GM19240 (cell line): ENCODE measurements around the gene CTRB2.
"Not testable (repeated sequence)": the region's sequence is repeated elsewhere in the genome, so short reads cannot be mapped to it uniquely, and the experiment has no call there.

Experiments used
- DNase-seq: peaks from one replicate; pipeline ENCODE4 v3.0.0; 2011; ENCODE audit warnings: low spot score; ENCODE audit not compliant: insufficient read length

Gene CTRB2

GRCh38 chr16:75205961-75206748 is 806 bp downstream of the CTRB2 start:
- DNase-seq, result not testable (repeated sequence)

- not testable (repeated sequence) for DNase-seq
Measured at GRCh38 chr16:75205438-75205837, 1.5 kb downstream of the CTRB2 start.

GRCh38 chr16:75204905-75205304 is 2.1 kb downstream of the CTRB2 start:
- not testable (repeated sequence) for DNase-seq

DNA sequence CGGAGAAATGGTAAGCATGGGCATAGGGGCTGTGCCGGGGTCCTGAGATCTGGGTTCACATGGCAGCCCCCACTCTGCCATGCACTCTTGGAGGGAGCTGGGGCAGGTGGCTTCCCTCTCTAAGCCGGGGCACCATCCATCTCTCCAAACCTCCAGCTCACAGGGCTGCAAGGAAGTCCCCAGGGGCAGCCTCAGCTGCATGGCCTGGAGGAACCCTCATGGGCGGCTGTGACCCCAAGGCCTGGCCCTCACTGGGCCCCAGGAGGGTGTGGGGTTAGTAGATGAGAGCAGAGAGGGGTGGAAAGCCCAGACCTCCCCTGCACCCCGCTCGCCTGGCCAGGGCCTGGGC is 2.6 kb downstream of the CTRB2 start:
- DNase-seq, result no peak

- DNase-seq, result no peak
Measured at GRCh38 chr16:75203667-75204409, 3.1 kb downstream of the CTRB2 start.

- DNase-seq, result no peak
Measured at GRCh38 chr16:75203096-75203495, 3.9 kb downstream of the CTRB2 start.

GRCh38 chr16:75202069-75202590 is 4.8 kb downstream of the CTRB2 start:
- no peak for DNase-seq

DNA sequence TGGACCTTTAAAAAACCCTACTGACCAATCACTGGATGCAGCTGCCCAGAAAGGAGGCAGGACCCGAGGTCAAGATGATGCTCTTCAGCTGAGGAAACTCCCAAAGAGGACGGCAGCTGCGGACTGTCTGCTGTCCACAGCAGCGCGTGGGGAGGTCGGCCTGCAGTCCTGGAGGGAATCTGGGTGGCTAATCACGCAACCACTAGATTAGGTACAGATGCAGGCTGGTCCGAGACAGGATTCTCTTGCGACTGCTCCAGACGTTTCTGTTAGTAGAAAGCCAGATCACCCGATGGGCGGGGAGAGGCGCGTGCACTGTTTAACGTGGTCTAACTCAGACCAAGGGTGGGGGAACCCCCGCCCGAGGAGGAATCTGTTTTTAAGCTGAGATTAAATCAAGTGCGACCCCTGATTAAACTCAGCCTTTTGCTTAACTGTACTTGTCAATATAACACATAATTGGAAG is 8.8 kb downstream of the CTRB2 start:
- no peak for DNase-seq

- DNase-seq, result no peak
Measured at GRCh38 chr16:75197522-75198134, 9.3 kb downstream of the CTRB2 start.

GRCh38 chr16:75196836-75197235 is 10.1 kb downstream of the CTRB2 start:
- no peak for DNase-seq

DNA sequence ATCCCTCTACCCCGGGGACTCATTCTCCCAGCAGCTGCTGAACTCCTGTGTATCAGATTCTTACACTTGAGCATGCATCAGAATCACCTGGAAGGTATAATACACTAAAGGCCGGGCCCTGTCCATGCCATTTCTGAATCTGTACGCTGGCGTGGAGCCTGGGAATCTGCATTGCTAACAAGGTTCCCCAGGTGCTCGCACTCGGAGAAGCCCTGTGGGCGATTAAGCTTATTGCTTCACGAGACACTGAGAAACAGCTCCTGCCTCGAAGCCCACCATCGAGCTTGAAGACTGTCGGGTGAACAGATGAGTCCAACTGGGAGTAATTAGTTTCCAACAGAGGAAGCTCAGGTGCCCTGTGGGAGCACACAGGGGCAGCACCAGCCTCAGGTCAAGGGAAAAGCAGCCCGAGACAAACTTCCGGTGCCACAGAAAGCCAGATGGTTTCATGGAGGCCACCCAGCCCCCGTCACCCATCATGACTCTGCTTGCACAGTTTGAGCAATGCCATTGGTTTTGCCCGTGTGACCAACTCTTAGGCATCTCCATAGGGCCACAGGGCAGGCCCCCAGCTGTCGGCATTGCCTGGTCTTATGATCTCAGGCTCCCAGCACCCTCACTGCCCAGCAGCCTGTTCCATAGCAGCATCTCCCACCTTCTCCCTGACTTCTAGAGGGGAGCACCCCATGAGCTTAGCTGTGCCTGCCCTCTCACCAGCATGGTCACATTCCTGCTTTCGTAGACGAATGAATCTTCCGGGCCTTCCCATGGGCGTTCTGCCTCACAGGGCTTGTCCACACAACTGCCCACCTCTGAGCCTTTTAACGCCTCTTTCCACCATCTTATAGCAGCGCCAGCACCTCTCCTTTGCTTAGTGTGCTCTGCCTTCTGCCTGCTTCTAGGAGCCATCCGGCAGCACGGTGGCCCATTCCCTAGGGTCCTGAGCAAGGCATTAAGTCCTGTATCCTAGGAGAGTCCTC is 10.9 kb downstream of the CTRB2 start:
- DNase-seq, result no peak

GRCh38 chr16:75193730-75194444 is 13.1 kb downstream of the CTRB2 start:
- no peak for DNase-seq

DNA sequence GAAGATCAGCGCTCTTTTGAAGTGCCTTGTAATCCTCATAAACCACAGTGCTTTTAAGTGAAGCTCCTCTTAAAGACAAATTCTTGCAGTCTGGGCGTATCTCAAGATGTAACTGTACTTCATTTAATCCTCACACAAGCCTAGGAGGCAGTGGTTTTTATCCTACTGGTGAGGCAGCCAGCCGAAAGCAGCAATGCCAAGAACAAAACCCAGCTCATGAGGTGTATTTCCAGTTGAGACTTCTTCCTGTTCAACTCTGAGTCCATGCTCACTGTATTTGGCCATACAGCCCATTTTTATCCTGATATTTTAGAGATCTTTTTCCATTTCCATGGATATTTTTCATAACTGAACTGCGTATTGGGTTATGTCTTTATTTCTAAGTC is 13.7 kb downstream of the CTRB2 start:
- DNase-seq, result no peak

GRCh38 chr16:75192606-75193264 is 14.2 kb downstream of the CTRB2 start:
- DNase-seq, result no peak

GRCh38 chr16:75189638-75190245 is 17.2 kb downstream of the CTRB2 start:
- DNase-seq, result no peak

DNA sequence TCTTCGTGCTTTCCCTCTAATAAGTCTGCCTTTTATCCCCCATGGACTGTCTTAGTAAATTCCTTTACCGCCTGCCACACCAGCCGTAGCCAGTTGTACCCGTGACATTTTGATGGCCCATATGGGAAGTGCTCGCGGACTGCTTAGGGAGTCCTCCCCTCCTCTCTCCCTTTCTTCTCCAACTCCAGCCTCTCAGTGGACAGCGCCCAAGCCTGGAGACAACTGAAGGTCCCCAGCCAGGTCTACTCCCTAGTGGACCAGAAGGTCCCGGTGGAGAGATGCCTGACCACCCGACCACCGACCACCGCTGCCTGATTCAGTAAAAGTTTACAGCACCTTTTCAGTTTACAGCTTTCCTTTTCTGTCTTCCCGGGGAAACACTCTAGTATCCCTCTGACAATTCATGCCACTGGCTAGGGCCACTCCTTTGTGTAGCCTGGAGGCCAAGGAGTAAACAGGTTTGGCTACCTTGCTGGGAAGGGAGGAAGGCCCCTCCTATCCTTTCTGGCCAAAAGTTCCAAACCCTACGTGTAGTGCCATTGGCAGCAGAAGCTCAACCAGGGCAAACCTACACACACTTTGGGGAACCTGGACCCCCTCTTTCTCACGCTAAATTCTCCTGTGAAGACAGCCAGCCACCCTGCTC is 18.0 kb downstream of the CTRB2 start:
- DNase-seq, result no peak

- no peak for DNase-seq
Measured at GRCh38 chr16:75181630-75182029, 25.3 kb downstream of the CTRB2 start.

DNA sequence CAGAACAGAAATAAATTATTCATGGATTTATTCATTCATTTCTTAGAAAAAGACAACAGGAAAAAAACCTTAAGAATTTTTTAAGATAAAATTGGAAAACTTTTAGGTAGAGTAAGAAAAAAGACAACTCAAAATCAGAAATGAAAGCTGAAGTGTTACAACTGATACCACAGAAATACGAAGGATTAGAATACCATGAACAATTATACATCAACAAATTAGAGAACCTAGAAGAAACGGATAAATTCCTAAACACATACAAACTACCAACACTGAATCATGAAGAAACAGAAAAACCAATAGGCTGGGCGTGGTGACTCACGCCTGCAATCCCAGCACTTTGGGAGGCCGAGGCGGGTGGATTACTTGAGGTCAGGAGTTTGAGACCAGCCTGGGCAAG is 27.8 kb downstream of the CTRB2 start:
- DNase-seq, result no peak

- DNase-seq, result no peak
Measured at GRCh38 chr16:75176926-75177325, 30.0 kb downstream of the CTRB2 start.
